IMR-90 (cell line): Measurements from ENCODE around the gene ABCC9. TPM values are rescaled to one million over a fixed set of nuclear protein-coding genes. Genes with fewer than 3 reads are reported as not detected.
A peak's percentile ranks its signal among the peaks of the same experiment; 100 is the strongest.

Experiments
- ATAC-seq: fragments of 200-7000 bp; cut with Tn5 transposase; 2 replicates; pipeline ENCODE4 v1.9.1; 2020; ENCODE audit warnings: low read depth, mild to moderate bottlenecking, moderate library complexity
- BruUV-seq: library from RNA; stranded (reverse); fragments of 400-500 nt; replicated peaks from 2 replicates; lab custom pipeline; 2021; lab: Mats Ljungman, UMichigan
- CTCF ChIA-PET: fragments of 300-600 bp; formaldehyde crosslinking; extraction: SDS; loops from one replicate; lab custom pipeline; 2021; ENCODE audit warnings: antibody characterized with exemption; lab: Yijun Ruan, JAX
- POLR2A ChIA-PET: fragments of 300-600 bp; sonication (Branson Sonifier 250); formaldehyde crosslinking; loops from one replicate; lab custom pipeline; 2022; ENCODE audit warnings: antibody characterized with exemption; ENCODE audit not compliant: unreplicated experiment; lab: Charles Lee
- DNase-seq: peaks from one replicate; pipeline ENCODE4 v3.0.0; 2013
- H2AFZ ChIP-seq: replicated peaks from 2 replicates; pipeline ENCODE3; 2013; ENCODE audit warnings: low read length, mild to moderate bottlenecking; ENCODE audit not compliant: poor library complexity
- H2AK5ac ChIP-seq: 2 replicates; pipeline ENCODE4 v1.6.1; 2013; ENCODE audit warnings: low read depth, low read length, inconsistent platforms
- H2AK9ac ChIP-seq: replicated peaks from 2 replicates; pipeline ENCODE3; 2013; ENCODE audit warnings: mild to moderate bottlenecking, low read depth, low read length, moderate library complexity; ENCODE audit not compliant: poor library complexity
- H2BK120ac ChIP-seq: 2 replicates; pipeline ENCODE4 v1.6.1; 2013; ENCODE audit warnings: low read depth, low read length, inconsistent platforms
- H2BK15ac ChIP-seq: 3 replicates; pipeline ENCODE4 v1.6.1; 2013; ENCODE audit warnings: low read depth, low read length, inconsistent platforms
- H2BK20ac ChIP-seq: 2 replicates; pipeline ENCODE4 v1.6.1; 2013; ENCODE audit warnings: low read depth, mild to moderate bottlenecking, inconsistent platforms, low read length, moderate library complexity
- H2BK5ac ChIP-seq: 2 replicates; pipeline ENCODE4 v1.6.1; 2013; ENCODE audit warnings: mild to moderate bottlenecking, low read depth, low read length, inconsistent platforms; ENCODE audit not compliant: poor library complexity, severe bottlenecking
- H3K14ac ChIP-seq: replicated peaks from 2 replicates; pipeline ENCODE4 v1.6.1; 2013; ENCODE audit warnings: low read depth, low read length, inconsistent platforms
- H3K18ac ChIP-seq: 2 replicates; pipeline ENCODE4 v1.6.1; 2013; ENCODE audit warnings: low read depth, low read length, control low read depth
- H3K23ac ChIP-seq: 2 replicates; pipeline ENCODE4 v1.6.1; 2013; ENCODE audit warnings: low read depth, low read length, inconsistent platforms
- H3K27ac ChIP-seq: 2 replicates; pipeline ENCODE4 v1.5.1; 2013; ENCODE audit warnings: mild to moderate bottlenecking, control low read depth, low read length; ENCODE audit not compliant: insufficient read depth
- H3K27me3 ChIP-seq: 2 replicates; pipeline ENCODE4 v1.6.1; 2013; ENCODE audit warnings: low read length; ENCODE audit not compliant: control insufficient read depth, insufficient read depth
- H3K36me3 ChIP-seq: 2 replicates; pipeline ENCODE4 v1.6.1; 2013; ENCODE audit warnings: low read length, mixed read lengths; ENCODE audit not compliant: control insufficient read depth, insufficient read depth
- H3K4ac ChIP-seq: 2 replicates; pipeline ENCODE4 v1.6.1; 2013; ENCODE audit warnings: low read depth, low read length, inconsistent platforms
- H3K4me1 ChIP-seq: 2 replicates; pipeline ENCODE4 v1.6.1; 2013; ENCODE audit warnings: low read length, mixed read lengths; ENCODE audit not compliant: control insufficient read depth, insufficient read depth
- H3K4me2 ChIP-seq: 2 replicates; pipeline ENCODE4 v1.6.1; 2013; ENCODE audit warnings: low read depth, mild to moderate bottlenecking, control low read depth, low read length, moderate library complexity
- H3K4me3 ChIP-seq: 2 replicates; pipeline ENCODE4 v1.5.1; 2013; ENCODE audit warnings: low read depth, mild to moderate bottlenecking, control low read depth, low read length, moderate library complexity; ENCODE audit not compliant: insufficient read depth
- H3K56ac ChIP-seq: 2 replicates; pipeline ENCODE4 v1.6.1; 2013; ENCODE audit warnings: low read length, inconsistent platforms; ENCODE audit not compliant: insufficient read depth; ENCODE audit errors: extremely low read depth
- H3K79me1 ChIP-seq, 2 experiments: 2 replicates each; pipeline ENCODE4 v1.6.1; 2013; ENCODE audit warnings: low read length in 2 of 2, inconsistent platforms in 1 of 2, low read depth in 1 of 2
- H3K9ac ChIP-seq: 2 replicates; pipeline ENCODE4 v1.6.1; 2013; ENCODE audit warnings: low read depth, low read length, control low read depth
- H3K9me1 ChIP-seq: 2 replicates; pipeline ENCODE4 v1.6.1; 2013; ENCODE audit warnings: low read length, inconsistent platforms; ENCODE audit not compliant: insufficient read depth
- H3K9me3 ChIP-seq: 2 replicates; pipeline ENCODE4 v1.6.1; 2013; ENCODE audit warnings: low read length; ENCODE audit not compliant: control insufficient read depth, insufficient read depth
- H4K20me1 ChIP-seq: 2 replicates; pipeline ENCODE4 v1.6.1; 2013; ENCODE audit warnings: low read length, inconsistent platforms; ENCODE audit not compliant: insufficient read depth
- H4K5ac ChIP-seq: 2 replicates; pipeline ENCODE4 v1.6.1; 2013; ENCODE audit warnings: mild to moderate bottlenecking, low read depth, low read length, control low read depth
- H4K8ac ChIP-seq, 2 experiments: 2 replicates each; pipeline ENCODE4 v1.6.1; 2013; ENCODE audit warnings: low read depth in 2 of 2, low read length in 2 of 2, control low read depth in 1 of 2, inconsistent platforms in 1 of 2
- H4K91ac ChIP-seq: 2 replicates; pipeline ENCODE4 v1.6.1; 2013; ENCODE audit warnings: low read depth, low read length, inconsistent platforms; ENCODE audit not compliant: insufficient read depth
- FOS ChIP-seq: fragments of 150-350 bp; IDR thresholded peaks from 2 replicates; pipeline ENCODE4 v1.6.1; 2016; ENCODE audit warnings: low read depth, low read length
- MAFK ChIP-seq: IDR thresholded peaks from 2 replicates; pipeline ENCODE4 v1.6.1; 2012; ENCODE audit warnings: low read depth, low read length, improper control_type of control experiment
- POLR2A ChIP-seq: IDR thresholded peaks from 2 replicates; pipeline ENCODE4 v1.6.1; 2012; ENCODE audit warnings: mild to moderate bottlenecking, low read depth, low read length
- WGBS, 2 experiments: methylation state at CpG; one replicate each; pipeline versions ENCODE4 v1.1.5 to v1.1.7; 2013; ENCODE audit warnings: missing lambda C conversion rate in 2 of 2; ENCODE audit not compliant: insufficient read length in 1 of 2; ENCODE audit errors: extremely low coverage in 2 of 2; 5-methylcytosine and 5-hydroxymethylcytosine counted together
- dilution Hi-C: fragments of 300-500 bp; cut with HindIII; formaldehyde crosslinking; loops from one replicate; pipeline ENCODE4 v1.14.3; 2018; ENCODE audit warnings: low sequenced_read_pairs; ENCODE audit not compliant: unreplicated experiment
- in situ Hi-C: fragments of 300-500 bp; cut with MboI; formaldehyde crosslinking; loops from 3 replicates; pipeline ENCODE4 v1.14.3; 2019; ENCODE audit warnings: low sequenced_read_pairs, inconsistent platforms, mixed read lengths
- intact Hi-C: fragments of 100-400 bp; cut with micrococcal nuclease; formaldehyde crosslinking; loops from 2 replicates; pipeline ENCODE4 v1.10.0; 2022
- polyA plus RNA-seq, 3 experiments: library from polyadenylated mRNA; depleted of rRNA; stranded (reverse); fragments of >200 nt; gene quantifications; 2 replicates each; pipeline ENCODE4 v1.2.3, GENCODE V29; 2012; ENCODE audit warnings: low replicate concordance in 1 of 3
- total RNA-seq: library from RNA; depleted of rRNA; stranded (reverse); fragments of >200 nt; gene quantifications from 2 replicates; pipeline ENCODE4 v1.2.3, GENCODE V29; 2012

ABCC9 gene
- total and polyA plus RNA-seq, 2 of the 4 experiments (the other 2 are of a cell fraction), result 1.2 to 6.6 TPM

GRCh38 chr12:21985155-21985554, 43.9 kb upstream of the ABCC9 start:
- no peaks in the 10 kb centered on the region for H3K27me3 ChIP-seq
- no peak overlapping the region for H3K14ac ChIP-seq
- peaks cover 3% of the 10 kb centered on the region; the same call in 1 of the 2 replicates for H3K9me1 ChIP-seq
- H3K9me3 ChIP-seq, result no peaks in the 10 kb centered on the region
- H3K79me1 ChIP-seq, result no peaks in the 10 kb centered on the region
- ChIA-PET CTCF (interaction anchor here (0.6 to 1.2 kb wide), 2 partner anchors 37 to 287 kb away, joined by 3 read pairs; no protein-coding TSS in a partner anchor), POLR2A (no interaction called here)
- H2BK20ac ChIP-seq, result no peak overlapping the region
- in situ Hi-C loops, result loop anchor here (5.0 kb wide), 1 partner anchor 288 kb away; no protein-coding TSS in a partner anchor
- no peak for TF ChIP-seq POLR2A
- no peak for TF ChIP-seq MAFK
- 0 out of 2 replicates have a peak, but pooled peaks have one; percentile 12 for TF ChIP-seq FOS
- WGBS, 2 experiments, result no CpG with 5 or more reads among the region's 2 CpGs
- no peaks in the 10 kb centered on the region for H4K20me1 ChIP-seq
- H3K56ac ChIP-seq, result no peak overlapping the region
- no peak overlapping the region for H4K5ac ChIP-seq
- H2BK15ac ChIP-seq, result no peak overlapping the region
- ATAC-seq, result peak; percentile 88
- dilution Hi-C loops, result no loop called here
- H3K4me1 ChIP-seq, result no peaks in the 10 kb centered on the region
- no peak overlapping the region for H4K8ac ChIP-seq
- H2AFZ ChIP-seq, result no peak overlapping the region
- no peak overlapping the region for H2BK5ac ChIP-seq
- no peak overlapping the region for H3K4me3 ChIP-seq
- no peak overlapping the region for H2AK9ac ChIP-seq
- H4K91ac ChIP-seq, result no peak overlapping the region
- H2BK120ac ChIP-seq, result no peak overlapping the region
- no peak overlapping the region for H3K4ac ChIP-seq
- no peak overlapping the region for H3K4me2 ChIP-seq
- no peak overlapping the region for H3K9ac ChIP-seq
- H3K18ac ChIP-seq, result no peak overlapping the region
- H2AK5ac ChIP-seq, result no peak overlapping the region
- H3K23ac ChIP-seq, result no peak overlapping the region
- DNase-seq, result peak; percentile 79
- H3K36me3 ChIP-seq, result no peaks in the 10 kb centered on the region
- no peak overlapping the region for H3K27ac ChIP-seq
- BruUV-seq, result no TSS peak
- intact Hi-C loops, result no loop called here
